Measurements from ENCODE around the gene TMEM132A. TPM values are rescaled to one million over a fixed set of nuclear protein-coding genes. Genes with fewer than 3 reads are reported as not detected.

TMEM132A gene
- total and polyA plus RNA-seq, 8 donors, result 8.4 to 142 (median 27.2) TPM

- no peak overlapping the region for H3K4me3 ChIP-seq
- no peaks in the 10 kb centered on the region for H3K9me3 ChIP-seq
- 11 to 20% (median 14%) methylated on average over 9 of the region's 9 CpGs for WGBS, 5 donors
- peak; percentile 79 for DNase-seq
- H3K36me3 ChIP-seq, result no peaks in the 10 kb centered on the region
- TF ChIP-seq POLR2AphosphoS5 (IDR thresholded peaks at IDR 0.05) (no peak), POLR2A (IDR thresholded peaks at IDR 0.05) (no peak), EP300 (IDR thresholded peaks at IDR 0.05) (no peak), CTCF (IDR thresholded peaks at IDR 0.05) (peak in 5 of 7 experiments; percentile 85 to 93 (median 88))
- intact Hi-C loops (cut with DNase I; ENCODE audit: low total_unique reads), result no loop called here
- no peaks in the 10 kb centered on the region for H3K27me3 ChIP-seq
- no peak overlapping the region for H3K27ac ChIP-seq
- H3K4me1 ChIP-seq, result peaks cover 0 to 18% (median 3%) of the 10 kb centered on the region in 4 donors
These were observed 46.1 kb downstream of the TMEM132A start for GRCh38 chr11:60970369-60970774.

GRCh38 chr11:60970890-60971289, 46.6 kb downstream of the TMEM132A start:
- intact Hi-C loops (cut with DNase I; ENCODE audit: low total_unique reads), result no loop called here
- 76 to 88% (median 81%) methylated on average over 5 of the region's 5 CpGs for WGBS, 5 donors
- Histone ChIP-seq H3K27me3 (no peaks in the 10 kb centered on the region), H3K9me3 (no peaks in the 10 kb centered on the region), H3K36me3 (no peaks in the 10 kb centered on the region), H3K4me3 (no peak overlapping the region), H3K27ac (no peak overlapping the region), H3K4me1 (peaks cover 0 to 18% (median 3%) of the 10 kb centered on the region in 4 donors)
- TF ChIP-seq EP300 (IDR thresholded peaks at IDR 0.05), result no peak
- TF ChIP-seq CTCF (IDR thresholded peaks at IDR 0.05), result no peak
- no peak for TF ChIP-seq POLR2A (IDR thresholded peaks at IDR 0.05)
- no peak for TF ChIP-seq POLR2AphosphoS5 (IDR thresholded peaks at IDR 0.05)
- DNase-seq, result no peak

GRCh38 chr11:60971520-60971919, 47.3 kb downstream of the TMEM132A start, which contains the start of gene CD6:
CD6 (plus strand) TSS chr11:60971680; CDS start chr11:60971866, 186 bp downstream.
- TF ChIP-seq EP300 (IDR thresholded peaks at IDR 0.05) (no peak), POLR2A (IDR thresholded peaks at IDR 0.05) (no peak), CTCF (IDR thresholded peaks at IDR 0.05) (no peak), POLR2AphosphoS5 (IDR thresholded peaks at IDR 0.05) (no peak)
- peak in 1 of 2 donors; percentile 48 for DNase-seq
- Histone ChIP-seq H3K27ac (peak within 1 kb of the TSS in 4 of 5 donors; percentile 10 to 68 (median 54)), H3K4me3 (peak within 1 kb of the TSS; percentile 7 to 37 (median 28)), H3K9me3 (no peaks in the 10 kb centered on the region), H3K4me1 (peaks cover 0 to 18% (median 3%) of the 10 kb centered on the region in 4 donors), H3K27me3 (no peaks in the 10 kb centered on the region), H3K36me3 (no peaks in the 10 kb centered on the region)
- intact Hi-C loops (cut with DNase I; ENCODE audit: low total_unique reads), result no loop called here
- 73 to 97% (median 84%) methylated on average over 12 to 16 of the region's 16 CpGs for WGBS, 5 donors

- Histone ChIP-seq H3K4me1 (peaks cover 0 to 18% (median 3%) of the 10 kb centered on the region in 4 donors), H3K9me3 (no peaks in the 10 kb centered on the region), H3K27me3 (no peaks in the 10 kb centered on the region), H3K27ac (peak overlapping the region in 4 of 5 donors; percentile 10 to 68 (median 54)), H3K4me3 (peak overlapping the region; percentile 7 to 37 (median 28)), H3K36me3 (no peaks in the 10 kb centered on the region)
- intact Hi-C loops (cut with DNase I; ENCODE audit: low total_unique reads), result no loop called here
- TF ChIP-seq POLR2AphosphoS5 (IDR thresholded peaks at IDR 0.05) (no peak), POLR2A (IDR thresholded peaks at IDR 0.05) (no peak), EP300 (IDR thresholded peaks at IDR 0.05) (no peak), CTCF (IDR thresholded peaks at IDR 0.05) (no peak)
- DNase-seq, result no peak
- WGBS, 5 donors, result 76 to 87% (median 82%) methylated on average over 10 to 15 of the region's 15 CpGs
These were observed 48.1 kb downstream of the TMEM132A start for GRCh38 chr11:60972182-60973030.

Data from stomach (tissue), 9 donors.